ENCODE measurements around the gene FH. TPM values are rescaled to one million over a fixed set of nuclear protein-coding genes. Genes with fewer than 3 reads are reported as not detected.

Gene FH
- total RNA-seq, 5 donors from 2014 or later (not counting 1 experiment from before 2014, with no cell fraction given), result 14.6 to 32.7 (median 28.2) TPM

DNA sequence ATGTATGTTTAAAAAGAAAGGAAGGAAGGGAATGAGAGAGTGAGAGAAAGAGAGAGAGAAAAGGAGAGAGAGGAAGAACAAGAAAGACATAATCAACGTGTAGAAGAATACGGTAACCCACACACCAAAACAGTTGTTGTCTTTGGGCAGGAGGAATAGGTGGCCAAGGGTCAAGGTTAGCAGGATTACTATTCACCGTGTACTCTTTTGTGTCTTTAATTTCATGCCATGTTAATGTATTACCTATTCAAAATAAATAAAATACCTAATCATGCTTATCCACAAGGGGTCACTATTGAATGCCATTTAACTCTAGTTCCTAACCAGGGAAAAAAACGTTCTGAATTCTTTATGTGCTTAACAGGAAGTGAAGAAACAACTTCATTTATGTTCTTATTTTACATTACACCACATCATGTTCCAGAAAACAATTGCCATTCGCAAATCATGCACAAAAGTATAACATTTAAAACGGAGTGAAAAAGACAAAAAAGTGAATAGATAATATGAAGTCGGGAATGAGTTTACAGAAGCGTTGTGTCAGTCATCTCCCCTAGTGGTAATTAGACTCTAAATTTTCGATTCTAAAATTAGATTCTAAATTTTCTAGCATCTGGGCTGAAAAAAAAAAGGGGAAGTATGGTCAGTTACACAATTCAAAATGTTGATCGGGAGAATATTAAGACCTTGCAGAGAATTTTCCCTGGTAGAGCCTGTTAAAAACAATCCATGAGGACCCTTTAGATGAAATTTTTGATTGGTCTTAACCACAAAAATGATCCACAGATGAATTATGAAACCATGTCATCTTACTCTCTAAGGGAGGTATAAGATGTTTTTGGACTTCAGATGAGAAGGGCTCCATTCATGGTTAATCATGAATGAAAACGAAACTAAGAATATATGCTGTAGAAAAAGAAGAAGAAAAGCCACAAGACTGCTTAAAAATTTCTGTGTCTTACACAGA lies 11.9 kb upstream of the FH start:
- Histone ChIP-seq H3K4me3 (ENCODE audit: control insufficient read depth in 1 of 2, extremely low read depth in 1 of 2, low read length in 1 of 2) (peak overlapping the region; percentile 52 to 55), H3K27me3 (replicated peaks in 1 of 2; ENCODE audit: control insufficient read depth in 2 of 2, extremely low read depth in 1 of 2, insufficient read depth in 2 of 2, low read length in 1 of 2) (no peaks in the 10 kb centered on the region), H3K36me3 (ENCODE audit: control insufficient read depth in 2 of 2, extremely low read depth in 1 of 2, insufficient read depth in 1 of 2, low read length in 1 of 2) (no peaks in the 10 kb centered on the region), H3K4me1 (ENCODE audit: control insufficient read depth in 1 of 2, extremely low read depth in 1 of 2, insufficient read depth in 2 of 2, low read length in 2 of 2) (peaks cover 2 to 9% of the 10 kb centered on the region in 2 experiments), H3K27ac (ENCODE audit: low read length) (peak overlapping the region; percentile 7), H3K9me3 (no peaks in the 10 kb centered on the region)
- Mint-ChIP-seq H3K9me3 (no peaks in the 10 kb centered on the region), H3K27ac (peak overlapping the region; percentile 44 to 90), H3K4me1 (peaks cover 12 to 20% (median 15%) of the 10 kb centered on the region in 3 donors), H3K4me3 (peak overlapping the region; percentile 81 to 96 (median 87)), H3K27me3 (peaks cover 3 to 6% of the 10 kb centered on the region in 2 donors), H3K36me3 (no peaks in the 10 kb centered on the region)
- ATAC-seq (replicated peaks in 1 of 4), result peak; percentile 78 to 93 (median 84)
- ChIA-PET POLR2A (interaction anchor here in 1 of 2 donors (0.6 kb wide), 1 partner anchor 80 kb away, joined by 3 read pairs; no protein-coding TSS in a partner anchor), CTCF (interaction anchor here (0.6 to 1.4 kb wide), 10 partner anchors 9 to 100 kb away, joined by 3 to 12 read pairs (median 4); partner anchors contain the start of gene FH (in 1 of the 2))
- WGBS (ENCODE audit: insufficient coverage), result 0% methylated on average over 1 of the region's 11 CpGs
- peak in 2 of 35 experiments; percentile 20 to 76 for DNase-seq

DNA sequence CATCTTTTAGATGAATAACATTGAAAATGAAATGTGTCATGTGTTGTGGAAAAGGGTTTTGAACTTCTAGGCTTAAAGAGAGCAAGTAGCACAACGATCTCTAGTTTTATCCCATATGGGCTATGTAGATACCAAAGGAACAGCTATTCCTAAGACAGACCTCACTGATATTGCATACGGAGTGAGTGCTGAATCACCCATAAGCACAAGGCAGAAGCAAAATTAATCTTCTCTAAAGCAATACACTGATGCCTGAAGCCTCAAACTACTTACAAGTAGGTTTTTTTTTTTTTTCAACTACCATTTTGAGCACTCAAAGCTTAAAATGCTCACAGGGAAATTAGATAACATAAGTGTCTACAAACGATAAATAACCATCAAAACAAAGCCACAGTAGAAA lies 7.6 kb upstream of the FH start:
- no peaks in the 10 kb centered on the region for H3K9me3 ChIP-seq
- H3K27ac ChIP-seq (ENCODE audit: low read length), result no peak overlapping the region
- no peaks in the 10 kb centered on the region for H3K36me3 ChIP-seq (ENCODE audit: control insufficient read depth in 2 of 2, extremely low read depth in 1 of 2, insufficient read depth in 1 of 2, low read length in 1 of 2)
- no peaks in the 10 kb centered on the region for H3K27me3 ChIP-seq (replicated peaks in 1 of 2; ENCODE audit: control insufficient read depth in 2 of 2, extremely low read depth in 1 of 2, insufficient read depth in 2 of 2, low read length in 1 of 2)
- Mint-ChIP-seq H3K4me3 (no peak overlapping the region), H3K27ac (no peak overlapping the region), H3K4me1 (peaks cover 11 to 14% (median 13%) of the 10 kb centered on the region in 3 donors), H3K36me3 (no peaks in the 10 kb centered on the region), H3K27me3 (peaks cover 25 to 30% of the 10 kb centered on the region in 2 donors), H3K9me3 (no peaks in the 10 kb centered on the region)
- no peak for ATAC-seq (replicated peaks in 1 of 4)
- ChIA-PET POLR2A (interaction anchor here (0.6 to 0.7 kb wide), 4 partner anchors 15 to 182 kb away, joined by 3 to 8 read pairs (median 6); no protein-coding TSS in a partner anchor), CTCF (no interaction called here)
- H3K4me3 ChIP-seq (ENCODE audit: control insufficient read depth in 1 of 2, extremely low read depth in 1 of 2, low read length in 1 of 2), result no peak overlapping the region
- no CpG with 5 or more reads among the region's 3 CpGs for whole genome bisulfite sequencing (ENCODE audit: insufficient coverage)
- DNase-seq, result no peak
- peaks cover 1 to 7% of the 10 kb centered on the region in 2 experiments for H3K4me1 ChIP-seq (ENCODE audit: control insufficient read depth in 1 of 2, extremely low read depth in 1 of 2, insufficient read depth in 2 of 2, low read length in 2 of 2)

GRCh38 chr1:241525026-241525425 lies 5.5 kb upstream of the FH start:
- no CpG with 5 or more reads among the region's 3 CpGs for WGBS (ENCODE audit: insufficient coverage)

DNA sequence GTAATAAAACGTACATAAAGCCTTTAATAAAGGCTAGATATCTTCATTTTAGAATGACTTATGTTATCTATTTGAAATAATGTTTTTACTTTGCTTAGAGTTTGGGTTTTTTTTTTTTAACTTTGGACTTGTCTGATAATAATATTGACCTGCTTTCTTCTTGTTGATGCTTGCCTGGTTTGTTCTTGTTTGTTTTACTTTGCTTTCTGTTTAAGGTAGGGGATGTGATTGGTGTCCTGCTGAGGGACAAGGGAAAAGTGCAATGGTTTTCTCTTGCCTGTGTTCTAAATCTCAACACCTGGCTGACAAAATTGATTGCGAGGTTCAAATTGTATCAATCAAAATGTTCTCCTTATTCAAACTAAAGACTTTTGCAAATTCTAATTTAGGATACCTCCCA lies 2.2 kb upstream of the FH start:
- no CpG with 5 or more reads among the region's 2 CpGs for WGBS (ENCODE audit: insufficient coverage)
- DNase-seq (no peak), ATAC-seq (replicated peaks in 1 of 4) (no peak)
- H3K4me3 Mint-ChIP-seq, result no peak overlapping the region
- peaks cover 27 to 33% of the 10 kb centered on the region in 2 donors for H3K27me3 Mint-ChIP-seq
- Histone ChIP-seq H3K4me1 (ENCODE audit: control insufficient read depth in 1 of 2, extremely low read depth in 1 of 2, insufficient read depth in 2 of 2, low read length in 2 of 2) (peaks cover 5 to 9% of the 10 kb centered on the region in 2 experiments), H3K4me3 (ENCODE audit: control insufficient read depth in 1 of 2, extremely low read depth in 1 of 2, low read length in 1 of 2) (no peak overlapping the region), H3K36me3 (ENCODE audit: control insufficient read depth in 2 of 2, extremely low read depth in 1 of 2, insufficient read depth in 1 of 2, low read length in 1 of 2) (no peaks in the 10 kb centered on the region), H3K27me3 (replicated peaks in 1 of 2; ENCODE audit: control insufficient read depth in 2 of 2, extremely low read depth in 1 of 2, insufficient read depth in 2 of 2, low read length in 1 of 2) (no peaks in the 10 kb centered on the region), H3K27ac (ENCODE audit: low read length) (no peak overlapping the region), H3K9me3 (no peaks in the 10 kb centered on the region)
- H3K36me3 Mint-ChIP-seq, result peaks cover 3% of the 10 kb centered on the region
- no peaks in the 10 kb centered on the region for H3K9me3 Mint-ChIP-seq
- ChIA-PET POLR2A (interaction anchor here in 1 of 2 donors (0.7 kb wide), 1 partner anchor 15 kb away, joined by 4 read pairs; no protein-coding TSS in a partner anchor), CTCF (no interaction called here)
- no peak overlapping the region for H3K27ac Mint-ChIP-seq
- peaks cover 14 to 21% (median 16%) of the 10 kb centered on the region in 3 donors for H3K4me1 Mint-ChIP-seq

More at GRCh38 chr1:241525026-241525425, 5.5 kb upstream of the FH start:
- ChIA-PET POLR2A (interaction anchor here in 1 of 2 donors (0.5 kb wide), 1 partner anchor 86 kb away, joined by 5 read pairs; no protein-coding TSS in a partner anchor), CTCF (interaction anchor here in 1 of 2 donors (0.7 to 1.5 kb wide), 3 partner anchors 11 to 102 kb away, joined by 3 to 4 read pairs (median 3); no protein-coding TSS in a partner anchor)
- no peaks in the 10 kb centered on the region for H3K9me3 Mint-ChIP-seq
- peaks cover 0 to 4% (median 0%) of the 10 kb centered on the region in 3 donors for H3K4me1 Mint-ChIP-seq
- Histone ChIP-seq H3K27ac (ENCODE audit: low read length) (no peak overlapping the region), H3K36me3 (ENCODE audit: control insufficient read depth in 2 of 2, extremely low read depth in 1 of 2, insufficient read depth in 1 of 2, low read length in 1 of 2) (no peaks in the 10 kb centered on the region), H3K4me3 (ENCODE audit: control insufficient read depth in 1 of 2, extremely low read depth in 1 of 2, low read length in 1 of 2) (no peak overlapping the region), H3K9me3 (no peaks in the 10 kb centered on the region), H3K4me1 (ENCODE audit: control insufficient read depth in 1 of 2, extremely low read depth in 1 of 2, insufficient read depth in 2 of 2, low read length in 2 of 2) (no peaks in the 10 kb centered on the region), H3K27me3 (replicated peaks in 1 of 2; ENCODE audit: control insufficient read depth in 2 of 2, extremely low read depth in 1 of 2, insufficient read depth in 2 of 2, low read length in 1 of 2) (no peaks in the 10 kb centered on the region)
- H3K27ac Mint-ChIP-seq, result no peak overlapping the region
- DNase-seq (no peak), ATAC-seq (replicated peaks in 1 of 4) (no peak)
- H3K36me3 Mint-ChIP-seq, result no peaks in the 10 kb centered on the region
- peaks cover 30 to 35% of the 10 kb centered on the region in 2 donors for H3K27me3 Mint-ChIP-seq
- H3K4me3 Mint-ChIP-seq, result no peak overlapping the region

GRCh38 chr1:241520080-241520465 lies 518 bp upstream of the FH start:
- peak overlapping the region; percentile 16 for H3K27ac ChIP-seq (ENCODE audit: low read length)
- peaks cover 0 to 5% of the 10 kb centered on the region in 2 donors for H3K36me3 ChIP-seq (ENCODE audit: control insufficient read depth in 2 of 2, extremely low read depth in 1 of 2, insufficient read depth in 1 of 2, low read length in 1 of 2)
- Mint-ChIP-seq H3K4me1 (peaks cover 17 to 31% (median 19%) of the 10 kb centered on the region in 3 donors), H3K27me3 (peaks cover 23 to 30% of the 10 kb centered on the region in 2 donors), H3K27ac (no peak overlapping the region), H3K9me3 (no peaks in the 10 kb centered on the region), H3K36me3 (peaks cover 12% of the 10 kb centered on the region), H3K4me3 (no peak overlapping the region)
- ATAC-seq (replicated peaks in 1 of 4), result no peak
- DNase-seq, result no peak
- peaks cover 5 to 9% of the 10 kb centered on the region in 2 experiments for H3K4me1 ChIP-seq (ENCODE audit: control insufficient read depth in 1 of 2, extremely low read depth in 1 of 2, insufficient read depth in 2 of 2, low read length in 2 of 2)
- H3K27me3 ChIP-seq (replicated peaks in 1 of 2; ENCODE audit: control insufficient read depth in 2 of 2, extremely low read depth in 1 of 2, insufficient read depth in 2 of 2, low read length in 1 of 2), result no peaks in the 10 kb centered on the region
- CTCF ChIA-PET, result interaction anchor here (0.5 to 2.8 kb wide), 5 partner anchors 12 to 450 kb away, joined by 3 to 11 read pairs (median 5); partner anchors contain the start of gene KMO (in 1 of the 2)
- H3K4me3 ChIP-seq (ENCODE audit: control insufficient read depth in 1 of 2, extremely low read depth in 1 of 2, low read length in 1 of 2), result peak overlapping the region; percentile 46 to 89
- no CpG with 5 or more reads among the region's 6 CpGs for WGBS (ENCODE audit: insufficient coverage)
- POLR2A ChIA-PET, result interaction anchor here (0.6 to 1.1 kb wide), 4 partner anchors 16 to 1582 kb away, joined by 3 to 4 read pairs (median 3); partner anchors contain the start of genes CHML (in 1 of the 2) and OPN3 (in 1 of the 2)
- H3K9me3 ChIP-seq, result no peaks in the 10 kb centered on the region

Measured in T-cell (primary cell).